Stimulated activated CD8-positive, alpha-beta memory T cell treated with anti-CD3 and anti-CD28 coated beads, Interleukin-15, amount 100 ng/mL, for 4 hours (primary cell): ENCODE results near the gene RACK1.
A peak's percentile ranks its signal among the peaks of the same experiment; 100 is the strongest.
"Not testable (repeated sequence)": the region's sequence is repeated elsewhere in the genome, so short reads cannot be mapped to it uniquely, and the experiment has no call there.

Experiments
- DNase-seq, 2 donors: peaks; one replicate each; pipeline ENCODE4 v3.0.0-alpha.2; 2020; ENCODE audit warnings: low read depth in 2 of 2

RACK1 gene

GRCh38 chr5:181243564-181244343, at the start of gene RACK1:
Gene RACK1, minus strand, starts transcription at chr5:181243906. Its CDS starts 106 bp downstream, at chr5:181243800.
- peak; percentile 79 to 83 for DNase-seq

DNA sequence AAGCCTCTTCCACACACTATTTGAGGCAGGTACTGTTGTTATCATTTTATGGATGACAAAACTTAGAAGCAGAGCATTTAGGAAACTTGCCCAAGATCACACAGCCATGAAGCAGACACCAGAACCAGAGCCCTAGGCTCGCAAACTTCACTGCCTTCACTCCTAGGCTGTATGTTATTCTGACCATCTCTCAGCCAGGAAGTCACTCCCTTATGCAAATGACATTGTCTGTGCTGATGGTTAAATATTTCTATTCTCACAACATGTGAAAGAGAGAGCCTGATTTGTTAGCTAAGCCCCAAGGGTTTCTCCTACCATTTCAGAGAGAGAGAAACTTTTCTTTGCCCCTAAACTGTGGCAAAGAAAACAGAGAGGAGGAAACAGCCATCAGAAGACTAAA, 43.6 kb upstream of the RACK1 start:
- DNase-seq = not testable (repeated sequence)

DNA sequence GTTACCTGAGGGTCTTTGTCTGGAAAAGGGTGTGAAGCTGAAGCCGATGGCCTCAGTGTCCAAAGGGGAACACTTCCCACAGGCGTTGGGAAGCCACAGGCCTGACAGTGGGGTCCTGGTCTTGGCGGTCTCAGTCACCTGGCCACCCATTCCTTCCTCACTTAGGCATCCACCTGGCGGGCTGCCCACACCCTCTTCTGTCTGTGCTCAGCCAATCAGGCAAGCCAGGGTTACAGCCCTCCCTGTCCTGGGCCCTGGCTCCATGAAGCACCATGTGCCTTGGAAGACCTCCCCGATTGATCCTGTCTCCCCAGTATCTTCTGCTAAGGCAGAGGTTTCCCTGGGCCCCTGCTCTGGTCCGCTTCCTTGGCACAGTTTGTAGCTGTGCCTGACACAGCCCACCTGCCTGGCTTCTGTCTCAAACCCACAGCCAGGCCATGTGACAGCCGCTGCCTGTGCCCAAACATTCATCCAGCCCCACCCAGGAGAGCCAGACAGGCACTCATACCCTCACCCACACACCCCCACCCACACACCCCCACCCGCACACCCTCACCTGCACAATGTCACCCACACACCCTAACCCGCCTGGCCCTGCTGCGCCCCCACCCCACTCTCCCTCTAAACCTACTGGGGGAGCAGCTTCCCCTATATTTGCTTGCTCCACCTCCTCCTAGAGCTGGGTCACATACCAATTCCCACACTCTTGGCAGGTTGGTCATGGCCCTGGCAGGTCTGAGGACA, 42.4 kb upstream of the RACK1 start:
- not testable (repeated sequence) for DNase-seq

DNA sequence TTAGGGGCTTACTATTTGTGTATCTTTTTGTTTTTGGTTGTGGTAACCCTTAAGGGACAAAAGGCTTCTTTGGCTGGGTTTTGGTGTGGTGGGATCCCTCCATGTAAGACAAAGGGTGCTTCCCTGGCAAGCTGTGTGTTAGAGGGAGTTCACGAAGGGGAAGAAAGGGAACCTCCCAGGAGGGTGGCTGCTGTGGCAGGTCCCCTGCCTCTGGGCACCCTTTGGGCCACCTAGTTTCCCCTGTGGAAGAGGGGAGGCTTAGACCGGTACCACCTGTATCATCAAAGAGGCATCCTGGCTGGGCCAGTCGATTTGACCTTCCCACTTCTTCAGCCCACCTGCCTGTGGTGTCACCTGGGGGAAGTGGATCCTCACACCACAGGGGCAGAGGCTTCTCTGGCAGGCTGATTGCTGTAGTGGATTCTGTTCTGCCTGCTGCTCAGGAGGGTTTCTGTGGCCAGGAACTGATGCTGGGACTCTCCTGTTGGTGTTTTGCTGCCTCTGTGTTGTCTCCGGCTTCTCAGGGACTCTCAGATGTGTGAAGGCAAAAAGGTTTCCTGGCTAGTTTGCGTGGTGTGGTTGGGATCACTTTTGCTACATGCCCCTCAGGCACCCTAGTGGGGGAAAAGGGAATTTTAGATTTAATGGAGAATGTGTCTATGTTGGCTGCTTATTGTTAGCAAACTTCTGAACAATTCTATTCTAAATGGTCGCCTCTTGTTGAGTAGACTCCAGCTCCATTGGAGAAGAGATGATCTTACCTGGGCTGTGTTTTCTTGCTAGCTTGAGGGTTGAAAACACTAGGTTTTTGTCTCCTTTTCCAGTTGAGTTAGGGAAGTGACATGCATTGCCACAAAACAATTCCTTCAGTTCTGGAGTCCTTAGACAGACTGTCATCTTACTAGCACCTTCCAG, 40.4 kb upstream of the RACK1 start:
- not testable (repeated sequence) for DNase-seq

GRCh38 chr5:181283347-181283746, 39.6 kb upstream of the RACK1 start:
- DNase-seq = no peak

DNA sequence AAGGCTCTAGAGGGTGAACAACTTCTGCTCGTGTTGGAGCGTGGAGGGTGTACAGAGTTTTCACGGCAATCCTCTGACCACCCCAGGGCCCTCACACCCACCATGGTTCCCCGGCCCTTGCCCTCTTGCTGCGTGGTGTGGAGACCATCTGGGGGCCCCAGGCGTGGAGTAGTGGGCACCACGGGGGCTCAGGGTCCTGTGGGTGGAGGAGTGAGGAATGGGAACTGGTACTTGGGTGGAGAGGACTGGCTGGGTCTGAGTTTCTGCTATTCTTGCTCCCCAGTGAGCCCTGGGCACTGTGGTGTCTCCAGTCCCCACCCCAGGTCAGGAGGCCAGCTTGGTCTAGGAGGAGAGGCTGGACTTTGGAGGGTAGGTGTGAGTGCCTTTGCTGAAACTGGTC, 39.2 kb upstream of the RACK1 start:
- no peak for DNase-seq

GRCh38 chr5:181282415-181282814, 38.7 kb upstream of the RACK1 start:
- DNase-seq = not testable (repeated sequence)

DNA sequence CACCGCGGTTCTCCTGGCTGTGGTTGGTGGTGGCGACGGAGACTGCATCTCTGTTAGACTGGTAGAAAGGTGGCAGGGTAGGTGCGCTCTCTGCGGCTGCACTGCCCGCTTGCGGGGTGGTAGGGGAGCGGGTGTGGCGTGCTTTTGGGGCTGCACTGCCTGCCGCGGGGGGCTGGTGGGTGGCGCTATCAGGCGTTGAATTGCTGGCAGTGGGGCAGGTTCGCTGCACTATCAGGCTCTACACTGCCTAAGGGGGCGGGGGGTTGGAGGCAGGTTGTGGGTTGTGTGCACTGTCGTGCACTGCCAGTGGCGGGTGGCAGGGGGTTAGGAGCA, 38.2 kb upstream of the RACK1 start:
- DNase-seq = no peak

DNA sequence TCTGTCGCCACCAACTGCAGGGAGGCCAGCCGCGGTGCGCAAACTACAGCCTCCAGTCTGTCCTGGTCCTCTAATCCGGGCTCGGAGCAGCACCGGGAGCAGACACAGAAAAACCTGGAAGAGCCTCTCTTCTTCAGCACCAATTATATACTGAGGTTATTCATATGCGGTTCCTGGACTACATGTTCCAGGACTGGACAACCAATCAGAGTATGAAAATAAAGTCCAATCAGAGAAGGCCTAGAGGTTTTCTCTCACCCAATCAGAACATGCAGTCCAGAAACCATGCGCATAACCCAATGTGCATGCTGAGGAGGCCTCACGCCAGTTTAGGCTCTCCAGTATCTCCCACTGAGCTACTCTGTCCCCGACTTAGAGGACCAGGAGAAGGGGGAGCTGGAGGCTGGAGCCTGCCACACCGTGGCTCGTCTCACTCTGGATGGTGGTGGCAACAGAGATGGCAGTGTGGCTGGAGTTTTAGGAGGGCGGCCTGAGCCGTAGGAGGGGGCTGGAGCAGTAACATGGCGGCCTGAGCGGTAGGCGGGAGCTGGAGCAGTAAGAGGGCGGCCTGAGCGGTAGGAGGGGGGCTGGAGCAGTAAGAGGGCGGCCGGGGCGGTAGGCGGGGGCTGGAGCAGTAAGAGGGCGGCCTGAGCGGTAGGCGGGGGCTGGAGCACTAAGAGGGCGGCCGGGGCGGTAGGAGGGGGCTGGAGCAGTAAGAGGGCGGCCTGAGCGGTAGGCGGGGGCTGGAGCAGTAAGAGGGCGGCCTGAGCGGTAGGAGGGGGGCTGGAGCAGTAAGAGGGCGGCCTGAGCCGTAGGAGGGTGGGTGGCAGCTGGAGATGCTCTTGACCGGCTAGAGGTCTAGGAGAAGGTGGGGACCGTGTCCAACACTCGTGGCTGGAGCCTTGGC, 37.6 kb upstream of the RACK1 start:
- DNase-seq = no peak

DNA sequence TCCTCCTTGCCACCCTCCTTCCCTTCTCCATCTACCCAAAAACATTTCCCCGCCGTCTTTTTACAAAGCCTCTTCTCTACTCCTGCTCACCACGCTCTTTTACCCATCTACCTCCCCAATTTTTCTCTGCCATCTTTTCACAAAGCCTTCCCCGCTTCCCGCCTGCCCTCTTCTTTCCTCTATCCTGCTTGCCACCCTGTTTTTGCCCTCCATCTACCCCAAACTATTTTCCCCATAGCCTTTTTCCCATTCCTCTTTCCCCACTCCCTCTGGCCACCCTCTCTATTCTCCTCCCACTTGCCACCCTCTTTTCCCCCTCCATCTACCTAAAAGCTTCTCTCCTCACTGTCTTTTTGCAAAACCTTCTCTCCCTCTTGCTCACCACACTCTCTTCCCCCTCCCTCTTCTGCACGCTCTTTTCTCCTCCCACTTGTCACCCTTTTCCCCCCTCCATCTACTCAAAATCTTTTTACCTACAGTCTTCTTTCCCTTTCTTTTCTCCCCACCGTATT, 36.6 kb upstream of the RACK1 start:
- DNase-seq = no peak

DNA sequence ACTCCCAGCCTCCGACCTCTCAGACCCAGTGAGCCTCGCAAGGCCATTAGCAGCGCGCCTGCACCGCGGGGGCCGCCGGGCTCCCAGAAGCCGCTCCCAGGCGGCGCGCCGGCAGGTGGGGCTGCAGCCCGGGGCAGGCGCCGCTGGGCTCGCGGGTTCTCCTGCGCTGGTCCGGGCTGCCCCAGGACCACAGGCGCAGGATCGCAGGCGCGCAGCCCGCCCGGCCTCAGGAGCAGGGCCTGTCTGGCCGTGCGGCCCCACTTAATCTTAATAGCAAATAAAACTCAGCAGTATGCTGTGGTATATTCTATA, 29.7 kb upstream of the RACK1 start:
- DNase-seq = not testable (repeated sequence)

GRCh38 chr5:181271081-181271480, 27.4 kb upstream of the RACK1 start:
- no peak for DNase-seq

- DNase-seq = not testable (repeated sequence)
Observed at GRCh38 chr5:181267907-181268306, 24.2 kb upstream of the RACK1 start.

DNA sequence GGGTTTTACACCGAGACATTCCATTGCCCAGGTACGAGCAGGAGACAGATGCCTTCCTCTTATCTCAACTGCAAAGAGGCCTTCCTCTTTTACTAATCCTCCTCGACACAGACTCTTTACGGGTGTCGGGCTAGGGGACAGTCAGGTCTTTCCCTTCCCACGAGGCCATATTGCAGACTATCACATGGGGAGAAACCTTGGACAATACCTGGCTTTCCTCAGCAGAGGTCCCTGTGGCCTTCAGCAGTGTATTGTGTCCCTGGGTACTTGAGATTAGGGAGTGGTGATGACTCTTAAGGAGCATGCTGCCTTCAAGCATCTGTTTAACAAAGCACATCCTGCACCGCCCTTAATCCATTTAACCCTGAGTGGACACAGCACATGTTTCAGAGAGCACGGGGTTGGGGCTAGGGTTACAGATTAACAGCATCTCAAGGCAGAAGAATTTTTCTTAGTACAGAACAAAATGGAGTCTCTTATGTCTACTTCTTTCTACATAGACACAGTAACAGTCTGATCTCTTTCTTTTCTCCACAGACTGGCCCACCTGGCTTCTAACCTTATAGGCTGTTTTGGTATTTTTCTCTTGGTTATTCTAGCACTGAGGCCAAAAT, 23.7 kb upstream of the RACK1 start:
- not testable (repeated sequence) for DNase-seq

DNA sequence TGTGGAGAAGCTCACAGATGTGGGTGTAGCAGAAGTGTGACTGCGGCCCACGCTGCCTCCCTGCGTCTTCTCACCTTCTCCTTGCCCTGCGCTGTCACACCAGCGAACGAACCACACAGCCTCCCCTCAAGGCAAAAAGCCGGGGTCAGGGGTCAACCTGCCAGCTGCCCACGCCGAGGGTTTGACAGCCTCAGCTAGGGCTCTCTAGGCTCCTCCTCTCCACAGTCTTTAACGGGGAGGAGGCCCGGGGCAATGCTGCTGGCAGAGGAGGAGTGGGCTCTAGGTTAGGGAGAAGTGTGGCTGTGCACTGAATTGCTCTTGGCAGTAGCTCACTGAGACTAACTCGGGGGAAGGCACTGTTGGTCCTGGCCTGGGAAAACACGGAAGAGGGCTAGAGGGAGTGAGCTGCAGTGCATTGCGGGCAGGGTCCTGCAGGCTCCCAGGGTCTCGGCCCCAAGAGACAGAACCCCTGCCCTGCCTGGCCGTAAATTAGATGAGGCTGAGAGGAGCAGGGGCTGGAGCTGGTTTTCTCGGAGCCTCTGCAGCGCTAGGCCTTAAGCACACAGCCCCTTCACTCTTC, 21.5 kb upstream of the RACK1 start:
- DNase-seq = peak in 1 of 2 donors; percentile 49

- no peak for DNase-seq
Observed at GRCh38 chr5:181263633-181264032, 19.9 kb upstream of the RACK1 start.

GRCh38 chr5:181261320-181262049, 17.8 kb upstream of the RACK1 start:
- DNase-seq = peak; percentile 51 to 55

GRCh38 chr5:181260720-181261319, 17.1 kb upstream of the RACK1 start, which contains the start of gene TRIM52:
Gene TRIM52, minus strand, starts transcription at chr5:181261143. Its CDS starts 330 bp downstream, at chr5:181260813.
- DNase-seq = peak; percentile 75 to 82
